GM10248 (cell line): ENCODE measurements around the gene VPS37D.
"Not testable (repeated sequence)": the region's sequence is repeated elsewhere in the genome, so short reads cannot be mapped to it uniquely, and the experiment has no call there.

ENCODE experiments used
- CTCF ChIA-PET: fragments of 300-600 bp; sonication (Branson Sonifier 250); formaldehyde crosslinking; extraction: SDS; loops from one replicate; lab custom pipeline; 2021; ENCODE audit warnings: antibody characterized with exemption; lab: Yijun Ruan, JAX
- POLR2A ChIA-PET: fragments of 350-650 bp; sonication (Branson Sonifier 250); formaldehyde crosslinking; extraction: SDS; loops from one replicate; lab custom pipeline; 2020; ENCODE audit warnings: antibody characterized with exemption; lab: Yijun Ruan, JAX
- DNase-seq: peaks from one replicate; pipeline ENCODE4 v3.0.0; 2012; ENCODE audit errors: extremely low spot score
- TF ChIP-seq, protein P1 (sequence below): IDR thresholded peaks from 2 replicates; pipeline ENCODE4 v1.5.1; 2012; ENCODE audit warnings: mild to moderate bottlenecking, low read depth; ENCODE audit errors: extremely low read depth, missing control alignments, control extremely low read depth

VPS37D gene

DNA sequence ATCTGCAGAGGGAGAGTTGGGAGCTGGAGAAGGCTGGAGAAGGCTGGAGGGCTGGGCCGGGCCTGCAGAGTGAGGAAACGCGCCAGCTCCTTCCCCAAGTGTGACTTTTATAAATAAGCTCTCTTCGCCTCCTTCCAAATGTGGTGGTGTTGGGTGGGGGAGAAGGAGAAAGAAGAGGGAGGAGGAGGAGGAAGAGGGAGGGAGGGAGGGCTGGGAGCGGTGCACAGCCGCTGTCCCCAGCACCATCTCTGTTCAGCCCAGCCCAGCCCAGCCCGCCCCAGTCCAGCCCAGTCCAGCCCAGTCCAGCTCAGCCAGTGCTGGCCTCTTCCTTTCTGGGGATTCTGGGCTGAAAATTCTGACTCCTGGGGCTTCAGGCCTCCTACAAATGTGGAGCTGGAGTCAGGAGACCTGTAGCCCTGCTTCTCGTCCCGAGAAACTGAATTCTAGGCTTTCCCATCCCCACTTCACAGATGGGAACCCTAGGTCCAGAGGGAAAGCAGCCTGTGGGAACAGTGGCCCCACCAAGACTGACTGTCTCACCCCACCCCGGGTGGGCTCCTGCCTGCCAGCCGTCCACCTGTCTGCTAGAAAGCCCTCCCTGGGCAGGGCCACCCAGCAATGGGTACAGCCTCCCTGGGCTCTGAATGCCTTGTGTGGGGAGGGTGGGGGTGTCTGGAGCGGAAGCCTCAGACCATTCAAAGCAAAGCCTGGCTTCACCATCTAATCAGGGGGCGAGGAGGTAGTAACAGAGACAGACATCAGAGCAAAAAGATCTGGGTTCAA is 49.6 kb downstream of the VPS37D start:
- no peak for DNase-seq
- CTCF ChIA-PET, result interaction anchor here (1.0 to 3.6 kb wide), 4 partner anchors 8 to 110 kb away, joined by 3 to 13 read pairs (median 7); no protein-coding TSS in a partner anchor
- POLR2A ChIA-PET, result no interaction called here
- TF ChIP-seq, protein P1, sequence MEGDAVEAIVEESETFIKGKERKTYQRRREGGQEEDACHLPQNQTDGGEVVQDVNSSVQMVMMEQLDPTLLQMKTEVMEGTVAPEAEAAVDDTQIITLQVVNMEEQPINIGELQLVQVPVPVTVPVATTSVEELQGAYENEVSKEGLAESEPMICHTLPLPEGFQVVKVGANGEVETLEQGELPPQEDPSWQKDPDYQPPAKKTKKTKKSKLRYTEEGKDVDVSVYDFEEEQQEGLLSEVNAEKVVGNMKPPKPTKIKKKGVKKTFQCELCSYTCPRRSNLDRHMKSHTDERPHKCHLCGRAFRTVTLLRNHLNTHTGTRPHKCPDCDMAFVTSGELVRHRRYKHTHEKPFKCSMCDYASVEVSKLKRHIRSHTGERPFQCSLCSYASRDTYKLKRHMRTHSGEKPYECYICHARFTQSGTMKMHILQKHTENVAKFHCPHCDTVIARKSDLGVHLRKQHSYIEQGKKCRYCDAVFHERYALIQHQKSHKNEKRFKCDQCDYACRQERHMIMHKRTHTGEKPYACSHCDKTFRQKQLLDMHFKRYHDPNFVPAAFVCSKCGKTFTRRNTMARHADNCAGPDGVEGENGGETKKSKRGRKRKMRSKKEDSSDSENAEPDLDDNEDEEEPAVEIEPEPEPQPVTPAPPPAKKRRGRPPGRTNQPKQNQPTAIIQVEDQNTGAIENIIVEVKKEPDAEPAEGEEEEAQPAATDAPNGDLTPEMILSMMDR, result no peak

DNA sequence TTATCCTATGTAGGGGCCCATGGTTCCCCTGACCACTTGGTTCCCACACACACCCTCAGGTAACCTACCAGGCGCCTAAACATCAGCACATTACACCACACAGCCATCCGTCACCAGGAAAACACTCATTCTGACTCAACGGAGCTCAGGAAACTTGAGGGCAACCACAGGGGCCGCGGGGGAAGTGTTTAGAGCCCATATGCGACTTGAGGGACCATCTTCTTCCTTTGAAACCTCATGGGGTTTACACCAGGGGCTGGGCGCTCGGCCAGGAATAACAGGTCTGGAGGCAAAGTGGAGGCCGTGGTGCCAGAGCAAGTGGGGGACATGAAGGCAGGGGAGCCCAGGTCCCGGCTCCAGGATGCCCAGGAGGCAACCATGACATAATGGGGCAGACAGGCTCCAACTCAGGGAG is 50.4 kb downstream of the VPS37D start:
- CTCF ChIA-PET, result interaction anchor here (1.9 to 2.2 kb wide), 2 partner anchors 17 to 111 kb away, joined by 6 to 8 read pairs; no protein-coding TSS in a partner anchor
- POLR2A ChIA-PET, result no interaction called here
- no peak for DNase-seq
- TF ChIP-seq, protein P1, result no peak

DNA sequence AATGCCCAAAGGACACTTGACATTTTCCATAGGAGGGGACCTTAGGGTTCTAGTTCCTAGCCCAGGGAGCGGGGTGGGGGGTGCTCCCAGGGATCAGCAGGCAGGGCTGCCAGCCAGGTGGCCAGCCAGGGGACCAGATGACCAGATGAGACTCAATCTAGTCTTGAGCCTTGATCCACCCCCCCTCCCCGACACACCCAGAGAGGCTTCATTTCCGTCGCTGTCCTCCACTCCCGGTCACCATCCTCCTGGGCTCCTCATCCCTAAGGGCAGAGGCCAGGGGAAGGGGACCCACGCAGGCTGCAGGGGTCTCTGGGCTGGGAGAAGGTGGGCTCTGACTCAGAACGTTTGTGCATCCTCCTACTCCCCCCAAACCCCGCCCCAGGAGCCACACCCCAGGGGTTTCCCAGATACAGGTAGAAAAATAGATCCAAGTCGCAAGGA is 50.8 kb downstream of the VPS37D start:
- no peak for DNase-seq
- ChIA-PET POLR2A (no interaction called here), CTCF (no interaction called here)
- TF ChIP-seq, protein P1, result no peak

DNA sequence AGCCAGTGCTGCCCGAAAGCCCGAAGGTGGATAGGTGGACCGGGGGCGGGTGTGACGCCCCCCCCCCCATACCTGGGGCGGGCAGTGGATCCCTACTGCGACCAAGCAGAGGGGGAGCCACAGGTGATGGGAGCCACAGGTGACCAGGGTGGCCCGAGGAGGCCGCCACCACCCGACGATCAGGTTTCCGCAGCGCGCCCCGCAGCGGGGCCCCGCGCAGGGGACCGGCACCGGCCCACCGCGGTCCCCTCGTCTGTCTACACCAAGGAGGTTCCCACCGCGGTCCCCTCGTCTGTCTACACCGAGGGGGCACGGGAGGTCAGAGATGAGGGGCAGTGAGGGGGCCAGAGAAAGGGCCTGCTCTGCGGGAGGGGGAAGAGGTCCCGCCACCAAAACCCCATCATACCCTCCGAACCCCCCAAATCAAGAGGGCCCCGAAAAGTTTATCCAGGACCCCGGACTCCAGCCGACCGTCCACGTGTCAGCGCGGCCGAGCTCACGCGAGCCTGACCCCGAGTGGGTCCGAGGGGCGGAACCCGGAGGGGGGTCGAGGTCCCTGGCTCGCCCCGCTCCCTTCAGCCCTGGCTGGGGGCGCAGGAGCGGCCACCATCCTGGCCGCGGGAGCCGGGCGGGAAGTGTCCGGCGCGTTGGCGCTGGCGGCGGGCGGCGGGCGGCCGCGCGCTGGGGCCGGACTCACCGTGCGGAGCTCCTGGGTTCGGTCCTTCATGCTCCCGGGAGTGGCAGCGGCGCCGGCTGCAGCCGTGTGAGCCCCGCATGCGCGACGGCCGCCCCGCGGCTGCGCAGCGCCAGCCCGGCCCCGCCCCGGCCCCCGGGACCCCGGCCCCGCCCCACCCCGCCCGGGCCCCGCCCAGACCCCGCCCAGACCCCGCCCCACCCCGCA is 51.5 kb downstream of the VPS37D start, which contains the start of gene STX1A:
Gene STX1A (minus strand): TSS at position 765 of the 901 bp plus-strand sequence. CDS start 38 bp downstream, at position 727.
- peak; percentile 95 for DNase-seq
- CTCF ChIA-PET, result interaction anchor here (0.9 to 8.6 kb wide), 3 partner anchors 15 to 112 kb away, joined by 3 to 93 read pairs (median 8); no protein-coding TSS in a partner anchor
- TF ChIP-seq, protein P1, result no peak
- POLR2A ChIA-PET, result interaction anchor here (0.6 kb wide), 1 partner anchor 15 kb away, joined by 3 read pairs; no protein-coding TSS in a partner anchor

DNA sequence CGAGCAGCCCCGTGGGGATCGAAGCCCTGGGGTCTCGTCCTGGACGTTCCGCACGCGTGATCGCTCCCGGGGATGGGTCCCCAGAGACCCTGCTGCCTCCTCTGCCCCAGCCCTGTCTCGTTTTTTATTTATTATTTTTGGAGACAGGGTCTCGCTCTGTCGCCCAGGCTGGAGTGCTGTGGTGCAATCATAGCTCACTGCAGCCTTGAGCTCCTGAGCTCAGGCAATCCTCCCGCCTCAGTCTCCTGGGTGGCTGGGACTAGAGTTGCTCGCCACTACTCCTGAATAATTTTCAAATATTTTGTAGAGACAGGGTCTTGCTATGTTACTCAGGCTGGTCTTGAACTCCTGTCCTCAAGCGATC is 52.2 kb downstream of the VPS37D start:
- ChIA-PET CTCF (interaction anchor here (0.9 to 8.6 kb wide), 3 partner anchors 14 to 113 kb away, joined by 3 to 93 read pairs (median 8); no protein-coding TSS in a partner anchor), POLR2A (no interaction called here)
- DNase-seq, result no peak
- TF ChIP-seq, protein P1, result no peak

DNA sequence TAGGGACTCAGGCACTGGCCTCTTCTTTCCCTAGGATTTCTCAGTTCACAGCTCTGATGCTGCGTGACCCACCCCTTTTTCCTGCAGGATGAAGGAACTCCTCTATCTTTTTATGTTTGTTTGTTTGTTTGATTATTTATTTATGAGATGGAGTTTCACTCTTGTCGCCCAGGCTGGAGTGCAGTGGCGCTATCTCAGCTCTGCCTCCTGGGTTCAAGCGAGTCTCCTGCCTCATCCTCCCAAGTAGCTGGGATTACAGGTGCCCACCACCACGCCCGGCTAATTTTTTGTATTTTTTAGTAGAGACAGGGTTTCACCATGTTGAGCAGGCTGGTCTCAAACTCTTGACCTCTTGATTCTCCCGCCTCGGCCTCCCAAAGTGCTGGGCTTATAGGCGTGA is 52.8 kb downstream of the VPS37D start:
- POLR2A ChIA-PET, DNase-seq: not testable (repeated sequence)
- CTCF ChIA-PET, result interaction anchor here (2.1 to 8.6 kb wide), 2 partner anchors 14 to 114 kb away, joined by 8 to 93 read pairs; no protein-coding TSS in a partner anchor
